NCI-H82 treated with DMSO at 0.1 percent for 48 hours (cell line): ENCODE data around the gene GPR31.

Experiments used
- DNase-seq: peaks from one replicate; lab custom pipeline; 2025; ENCODE audit not compliant: unreplicated experiment; lab: John Stamatoyannopoulos, UW

GPR31 gene

DNA sequence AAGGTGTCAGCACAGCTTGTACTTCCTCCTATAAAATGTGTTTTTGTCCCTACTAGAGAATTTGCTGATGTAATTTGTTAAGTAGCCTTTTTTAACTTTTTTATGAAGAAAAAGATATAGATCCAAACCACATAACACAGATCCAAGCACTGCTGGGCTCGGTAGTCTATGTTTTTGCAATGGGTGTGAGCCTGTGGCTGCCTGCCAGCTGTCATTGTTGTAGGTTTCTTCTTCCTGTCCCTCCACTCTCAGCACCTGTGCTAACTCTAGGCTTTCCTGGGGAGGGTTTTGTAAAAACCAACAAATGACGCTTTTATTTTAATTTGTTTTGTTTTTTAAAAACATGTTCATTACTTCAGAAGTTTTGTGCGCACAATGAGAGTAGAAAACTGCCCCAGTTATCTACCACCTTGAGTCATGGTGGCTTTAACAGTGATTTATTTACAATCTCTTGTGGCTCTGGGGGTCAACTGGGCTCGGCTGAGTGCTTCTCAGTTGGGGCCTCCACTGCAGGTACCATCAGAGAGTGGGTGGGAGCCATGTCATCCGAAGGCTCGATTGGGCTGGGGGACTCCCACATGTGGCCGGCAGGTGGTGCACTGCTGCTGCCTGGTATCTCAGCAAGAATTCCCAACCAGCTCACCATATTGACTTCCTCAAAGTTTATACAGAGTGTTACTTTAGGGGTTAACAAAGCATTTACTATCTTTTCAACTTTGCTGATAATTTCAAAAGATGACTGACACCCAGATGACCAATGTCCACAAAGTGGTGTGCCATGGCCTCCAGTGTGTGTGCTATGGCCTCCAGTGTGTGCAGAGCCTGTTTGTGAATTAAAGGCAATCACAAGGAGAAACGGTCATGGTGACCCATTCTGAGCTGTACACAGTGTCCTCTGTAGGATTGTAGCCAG, 37.9 kb downstream of the GPR31 start:
- DNase-seq = no peak

DNA sequence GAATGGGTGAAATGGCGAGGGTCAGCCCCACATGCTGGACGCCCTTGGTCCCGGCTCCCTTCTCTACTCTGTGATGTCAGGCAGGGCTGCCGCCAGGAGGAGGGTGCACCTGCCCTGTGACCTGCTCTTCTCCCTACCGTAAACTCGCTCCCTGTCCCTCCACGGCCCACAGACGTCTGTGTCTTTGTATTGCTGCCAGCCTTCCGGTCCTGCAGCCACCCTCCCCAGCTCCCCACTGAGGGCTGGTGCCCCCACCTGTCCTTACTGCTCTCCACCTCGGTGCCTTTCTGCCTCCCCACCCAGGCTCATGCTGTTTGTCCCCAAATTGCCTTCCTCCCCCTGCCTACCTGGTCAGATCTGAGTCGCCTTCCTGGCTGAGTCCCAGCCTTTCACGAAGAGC, 38.9 kb downstream of the GPR31 start:
- no peak for DNase-seq

DNA sequence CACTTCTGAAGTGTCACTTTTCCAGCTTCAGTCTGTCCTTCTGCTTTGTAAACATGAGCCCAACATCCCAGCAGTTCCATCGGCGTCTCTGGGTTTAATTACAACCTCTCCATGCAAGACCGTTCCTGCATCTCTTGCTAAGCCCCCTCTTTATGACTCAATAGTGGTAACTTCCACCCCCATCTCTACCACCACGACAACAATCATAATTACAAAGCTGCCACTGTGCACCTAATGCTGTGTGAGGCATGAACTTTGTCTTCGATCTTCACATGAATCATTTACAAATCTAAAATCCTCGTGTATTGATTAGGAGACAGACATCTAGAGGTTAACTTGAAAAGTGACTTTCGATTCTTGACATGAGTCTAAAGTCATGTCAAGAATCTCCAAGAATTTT, 39.8 kb downstream of the GPR31 start:
- DNase-seq = no peak

DNA sequence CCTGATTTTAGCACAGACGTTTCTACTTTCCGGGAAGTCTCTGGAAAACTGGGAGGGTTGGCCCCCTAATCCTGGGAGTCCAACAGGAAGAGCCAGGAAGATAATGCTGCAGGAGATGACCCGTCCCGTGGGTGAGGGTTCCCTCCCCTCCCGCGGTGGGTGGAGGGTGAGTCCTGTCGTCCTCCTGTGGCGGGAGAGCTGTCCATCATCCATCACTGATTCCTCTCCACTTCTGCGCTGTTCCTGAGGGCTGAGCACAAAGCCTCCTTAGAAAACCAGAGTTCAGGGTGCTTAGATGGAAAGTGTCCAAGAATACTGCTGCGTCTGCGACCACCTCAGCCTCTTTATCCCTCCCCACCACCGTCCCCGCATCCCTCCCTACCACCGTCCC, 40.9 kb downstream of the GPR31 start:
- no peak for DNase-seq

DNA sequence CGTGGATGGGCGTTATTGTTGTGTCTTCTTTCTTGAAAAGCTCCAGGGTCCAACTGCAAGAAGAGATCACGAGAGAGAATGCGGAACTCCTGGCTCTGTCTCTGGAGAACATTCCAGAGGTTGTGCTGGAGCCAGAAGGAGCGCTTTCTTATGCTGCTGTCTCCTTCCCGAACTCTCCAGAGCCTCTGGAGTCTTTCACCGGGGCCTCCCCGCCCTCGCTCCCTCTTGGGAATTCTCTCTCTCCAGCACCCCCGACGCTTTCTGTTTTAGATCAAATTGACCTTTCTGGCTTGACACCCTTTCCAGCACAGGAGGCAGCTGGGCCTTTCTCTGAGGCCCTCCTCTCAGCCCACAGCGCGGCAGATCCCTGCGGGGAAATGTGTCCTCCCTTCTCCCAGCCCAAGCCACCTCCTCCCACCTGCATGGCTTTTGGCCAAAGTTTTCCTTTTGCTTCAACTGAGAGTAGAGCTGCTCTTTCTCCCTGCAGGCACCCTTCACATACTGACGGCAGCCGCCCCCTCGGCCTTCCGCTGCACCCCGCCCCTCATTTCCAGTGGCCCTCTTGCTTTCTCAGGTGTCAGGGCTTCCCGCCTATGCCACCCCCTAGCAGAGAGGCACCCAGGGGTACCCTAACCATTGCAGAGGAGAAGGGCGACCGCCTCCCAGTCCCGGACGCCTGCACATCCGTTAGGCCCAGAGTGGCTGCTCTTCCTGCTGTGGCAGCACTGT, 41.5 kb downstream of the GPR31 start:
- no peak for DNase-seq

DNA sequence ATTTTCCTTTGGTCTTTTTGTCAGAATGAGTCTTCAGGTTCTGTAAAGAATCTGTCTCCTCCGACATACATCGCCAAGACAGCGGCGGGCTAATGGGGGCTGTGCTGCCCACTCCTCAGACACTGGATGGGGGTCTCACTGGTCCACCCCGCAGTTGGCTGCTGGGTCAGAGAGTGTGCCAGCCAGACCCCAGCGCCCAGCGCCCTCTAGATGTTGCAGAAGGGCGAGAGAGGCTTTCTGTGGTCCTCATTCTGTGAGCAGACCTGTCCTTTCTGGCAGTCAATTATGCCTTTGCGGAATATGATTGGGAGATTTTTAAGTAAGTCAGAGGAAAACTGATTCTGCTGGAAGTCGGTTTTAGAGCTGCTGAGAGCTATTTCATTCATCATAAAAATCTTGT, 42.7 kb downstream of the GPR31 start:
- no peak for DNase-seq

DNA sequence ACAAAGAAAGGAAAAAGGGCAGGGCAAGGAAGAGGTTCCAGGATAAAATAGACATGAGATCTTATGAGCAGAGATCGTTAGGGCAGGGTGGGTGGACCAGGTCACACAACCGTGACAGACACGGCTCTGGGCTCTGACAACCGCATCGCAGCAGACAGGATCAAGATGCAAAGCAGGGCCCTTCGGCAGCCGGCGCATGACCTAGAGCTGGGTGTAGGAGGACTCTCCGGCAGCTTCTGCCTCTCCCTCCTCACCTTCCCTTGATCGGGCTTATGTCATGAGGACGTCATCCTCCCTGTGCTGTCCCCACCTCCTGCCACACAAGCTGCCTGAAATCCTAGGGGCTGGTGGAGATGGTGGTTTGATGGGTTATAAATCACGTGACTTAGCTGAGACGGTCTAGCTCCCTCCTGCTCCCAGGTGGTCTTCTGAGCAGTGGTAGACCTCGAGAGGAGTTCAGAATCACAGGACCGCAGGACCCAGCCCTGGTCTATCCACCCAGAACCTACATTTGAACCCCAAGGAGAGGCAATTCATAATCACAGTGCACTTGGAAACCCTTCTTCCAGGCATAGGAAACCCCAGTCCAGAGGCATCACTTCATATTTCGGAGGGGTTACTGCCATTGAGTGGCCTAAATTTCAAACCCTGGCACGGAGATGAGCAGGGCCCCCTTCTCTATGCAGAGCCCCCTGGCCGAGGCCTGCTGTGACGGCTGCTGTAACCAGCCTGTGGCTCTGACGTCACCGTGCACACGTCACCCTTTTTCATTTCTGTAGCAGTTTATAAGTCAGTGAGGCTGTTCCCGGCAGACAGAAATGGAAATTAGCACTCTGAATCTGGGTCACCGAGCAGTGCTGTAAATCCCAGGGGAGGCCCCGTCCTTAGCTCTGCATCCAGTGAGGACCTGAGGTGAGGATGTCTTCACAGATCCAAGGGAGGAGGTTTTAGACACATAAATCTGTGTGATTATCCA, 43.6 kb downstream of the GPR31 start:
- DNase-seq = no peak

DNA sequence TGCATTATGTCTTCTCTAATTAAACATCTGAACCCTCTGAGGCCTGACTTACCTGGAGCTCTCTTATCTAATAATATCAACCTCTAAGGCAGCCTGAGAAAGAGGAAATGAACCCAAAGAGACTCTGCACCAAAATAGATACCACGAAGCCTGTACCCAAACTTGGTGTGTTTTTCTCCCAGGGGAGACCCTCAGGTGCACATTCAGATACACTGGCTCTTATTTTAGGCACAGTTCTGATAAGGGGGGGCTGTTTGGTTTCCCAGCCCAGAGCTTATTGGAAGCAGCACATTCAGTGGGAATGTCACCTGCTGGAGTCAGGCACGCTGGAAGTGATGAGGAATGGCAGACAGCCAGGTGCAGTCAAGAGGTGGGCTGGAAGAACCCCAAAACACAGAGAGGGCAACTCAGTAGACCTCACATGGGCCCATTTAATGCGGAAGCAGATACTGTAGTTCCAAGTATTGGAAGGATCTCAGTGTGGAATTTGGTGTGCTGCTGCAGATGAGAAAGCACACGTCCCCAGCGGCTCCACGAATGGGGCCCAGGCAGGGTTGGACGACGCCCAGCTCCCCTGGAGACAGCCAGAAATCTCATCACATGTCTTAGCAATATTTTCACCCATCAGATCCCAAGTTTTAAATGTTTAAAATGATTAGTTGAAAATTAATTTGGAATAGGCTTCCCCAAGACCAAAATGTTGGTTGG, 44.6 kb downstream of the GPR31 start:
- DNase-seq = no peak

DNA sequence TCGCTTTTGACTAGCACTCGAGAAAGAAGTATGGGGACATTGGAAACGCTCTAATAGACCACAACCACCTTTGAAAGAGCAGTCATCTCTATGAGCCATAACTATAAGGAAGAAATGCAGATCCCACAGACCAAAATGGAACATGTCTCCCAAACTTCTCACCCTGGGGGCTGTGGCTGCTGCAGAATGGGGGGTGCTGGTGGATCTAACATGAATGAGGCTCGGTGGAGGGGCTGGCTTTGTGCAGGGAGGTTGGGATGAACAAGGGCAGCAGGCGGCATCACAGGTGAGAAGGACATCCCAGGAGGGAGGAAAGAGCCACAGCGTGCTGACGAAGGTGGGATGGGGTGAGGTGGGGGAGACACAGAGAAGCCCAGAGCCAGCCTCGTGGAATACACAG, 45.4 kb downstream of the GPR31 start:
- DNase-seq = no peak

DNA sequence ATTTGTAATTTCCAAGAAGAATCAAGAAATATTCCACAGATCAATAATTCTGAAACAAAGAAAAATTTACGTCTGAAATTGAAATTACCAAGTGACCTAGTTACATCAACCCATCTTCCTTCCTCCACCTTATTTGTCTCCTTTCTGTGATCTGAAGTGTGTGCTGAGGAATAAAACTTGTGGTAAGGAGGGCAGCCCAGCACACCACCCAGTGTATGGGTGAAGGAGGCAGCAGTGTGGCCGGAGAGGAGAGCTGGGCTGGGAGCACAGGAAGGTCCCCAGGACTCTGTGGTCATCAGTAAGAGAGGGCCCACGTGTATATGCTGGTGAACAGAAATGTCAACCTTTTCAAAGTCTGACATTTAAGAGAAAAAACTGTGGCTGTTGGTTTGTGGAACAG, 46.2 kb downstream of the GPR31 start:
- no peak for DNase-seq

DNA sequence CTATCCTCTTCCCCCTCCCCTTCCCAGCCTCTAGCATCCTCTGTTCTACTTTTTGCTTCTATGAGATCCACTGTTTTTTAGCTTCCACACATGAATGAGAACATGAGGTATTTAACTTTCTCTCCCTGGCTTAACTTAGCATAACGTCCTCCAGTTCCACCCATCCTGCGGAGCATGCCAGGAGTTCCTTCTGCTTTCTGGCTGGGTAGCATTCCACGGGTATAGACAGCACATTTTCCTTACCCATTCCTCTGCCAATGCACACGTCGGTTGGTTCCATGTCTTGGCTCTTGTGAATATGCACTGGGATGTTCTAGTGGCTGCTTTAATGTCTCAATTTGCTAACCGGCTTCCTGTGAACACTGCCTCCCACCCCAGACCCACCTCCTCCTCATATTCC, 48.1 kb downstream of the GPR31 start:
- no peak for DNase-seq

DNA sequence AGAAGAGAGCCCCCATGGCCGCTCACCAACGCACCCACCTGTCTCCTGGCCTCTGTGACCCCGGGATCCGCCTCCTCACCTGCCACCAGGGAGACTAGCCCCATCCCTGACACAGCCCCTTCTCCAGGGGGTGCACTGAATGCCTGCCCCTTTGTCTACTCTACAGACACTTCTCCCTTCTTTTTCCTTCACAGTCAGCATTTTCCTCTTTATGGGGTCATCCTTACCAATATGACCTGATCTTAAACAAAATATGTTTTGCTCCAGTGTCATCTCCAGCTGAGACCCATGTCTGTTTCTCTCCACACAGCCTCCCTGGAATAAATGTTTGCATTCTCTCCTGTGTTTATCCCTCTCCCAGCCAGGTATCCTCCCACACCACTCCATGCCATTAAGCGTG, 49.5 kb downstream of the GPR31 start:
- no peak for DNase-seq

DNA sequence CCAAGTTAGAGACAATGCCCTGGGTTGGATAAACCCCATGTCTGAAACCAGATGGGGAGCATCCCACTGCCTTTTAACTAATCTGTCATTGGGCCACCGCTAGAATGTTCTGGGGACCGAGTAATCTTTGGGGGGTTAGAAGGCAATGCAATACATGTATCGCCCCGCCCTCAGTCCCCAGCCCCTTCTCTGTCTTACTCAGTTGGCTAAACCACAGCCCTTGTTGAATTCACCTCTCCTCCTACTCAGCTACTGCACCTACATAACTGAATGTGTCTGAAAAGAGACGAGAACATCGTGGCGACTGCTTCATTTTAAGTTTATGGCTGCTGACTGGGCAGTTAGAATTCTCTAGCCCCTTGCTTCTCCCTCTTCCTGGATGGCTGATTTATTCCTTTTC, 50.0 kb downstream of the GPR31 start:
- DNase-seq = no peak

DNA sequence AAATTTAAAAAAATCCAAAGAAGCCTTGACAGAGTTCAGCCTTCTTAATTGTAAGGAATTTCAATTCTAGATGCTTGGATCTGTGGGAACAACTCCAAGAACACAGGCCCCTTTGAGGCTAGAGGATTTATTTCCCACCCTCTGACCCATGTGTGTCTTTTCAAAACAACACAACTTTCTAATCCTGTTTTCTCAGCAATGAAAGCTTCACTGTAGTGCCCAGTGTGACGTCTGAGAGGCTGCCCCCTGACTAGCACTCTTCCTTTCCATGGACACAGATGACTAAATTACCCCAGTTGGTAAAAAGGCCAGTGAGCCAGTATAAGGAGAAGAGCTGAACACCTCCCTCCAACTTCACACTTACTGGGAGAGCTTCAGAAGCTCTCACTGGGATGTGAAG, 51.4 kb downstream of the GPR31 start:
- no peak for DNase-seq
